Sigmoid colon (tissue), 4 donors: ENCODE measurements around the gene FAM149A.

Experiments
- CTCF ChIP-seq, 4 experiments: fragments of 450-650 bp in 3 of 4; fragments of 200-600 bp in 1 of 4; IDR thresholded peaks; one replicate each; pipeline ENCODE4 v1.5.1; 2016 to 2019; ENCODE audit warnings: antibody characterized with exemption in 4 of 4, mild to moderate bottlenecking in 3 of 4, moderate library complexity in 2 of 4
- POLR2A ChIP-seq, 2 donors: fragments of 450-650 bp; IDR thresholded peaks; one replicate each; pipeline ENCODE4 v1.6.1; 2016; ENCODE audit warnings: antibody characterized with exemption in 2 of 2, mild to moderate bottlenecking in 2 of 2, moderate library complexity in 2 of 2
- POLR2AphosphoS5 ChIP-seq, 4 donors: sonication (generic); formaldehyde crosslinking; IDR thresholded peaks; one replicate each; pipeline ENCODE4 v1.6.1; 2017; ENCODE audit warnings: antibody characterized with exemption in 4 of 4

- no peak for TF ChIP-seq POLR2A (IDR thresholded peaks at IDR 0.05)
- no peak for TF ChIP-seq POLR2AphosphoS5 (IDR thresholded peaks at IDR 0.05)
- TF ChIP-seq CTCF (IDR thresholded peaks at IDR 0.05): no peak
These were observed 112.0 kb downstream of the FAM149A start for GRCh38 chr4:186216465-186217024.
